ENCODE measurements around the gene RABEP1. TPM values are rescaled to one million over a fixed set of nuclear protein-coding genes. Genes with fewer than 3 reads are reported as not detected.
A peak's percentile ranks its signal among the peaks of the same experiment; 100 is the strongest.
"Not testable (repeated sequence)": the region's sequence is repeated elsewhere in the genome, so short reads cannot be mapped to it uniquely, and the experiment has no call there.

RABEP1 gene
- total and polyA plus RNA-seq, 12 donors = 21.1 to 64.5 (median 46.5) TPM

DNA sequence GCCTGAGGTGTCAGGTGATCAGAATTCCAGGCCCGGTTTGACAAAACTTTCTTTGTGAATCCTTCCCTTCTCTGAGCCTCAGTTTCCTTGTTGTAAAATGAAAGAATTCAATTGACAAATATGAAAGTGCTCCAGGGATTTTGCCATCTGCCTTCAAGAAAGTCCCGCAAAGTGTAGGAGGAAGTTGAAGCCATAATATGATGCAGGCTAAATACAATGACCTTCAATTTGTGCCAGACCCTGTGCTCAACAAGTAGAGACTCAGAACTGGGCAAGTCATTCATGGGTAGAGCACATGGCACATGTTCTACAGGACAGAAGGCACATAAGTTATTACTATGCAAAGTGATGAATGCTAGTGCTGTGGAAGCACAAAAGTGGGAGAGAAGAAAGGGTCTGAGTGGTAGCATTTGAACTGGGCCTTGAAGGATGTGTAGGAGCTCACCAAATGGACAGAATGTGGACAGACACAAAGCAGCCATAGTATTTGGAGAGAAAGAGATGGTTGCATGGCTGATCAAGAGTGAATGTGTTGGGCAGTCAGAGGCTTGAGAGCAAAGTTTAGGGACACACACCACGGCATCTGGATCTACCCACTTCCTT is 45.0 kb upstream of the RABEP1 start:
- no peaks in the 10 kb centered on the region for H3K27me3 ChIP-seq
- no peak overlapping the region for H3K4me3 ChIP-seq
- H3K36me3 ChIP-seq (replicated peaks in 1 of 2) = no peaks in the 10 kb centered on the region
- no peak overlapping the region for H3K27ac ChIP-seq
- no peak for DNase-seq
- H3K9me3 ChIP-seq (replicated peaks in 1 of 3) = no peaks in the 10 kb centered on the region
- 73 to 84% (median 80%) methylated on average over 3 of the region's 3 CpGs for WGBS, 4 donors
- TF ChIP-seq POLR2A (IDR thresholded peaks at IDR 0.05) (no peak), CTCF (IDR thresholded peaks at IDR 0.05) (no peak)
- no peaks in the 10 kb centered on the region for H3K4me1 ChIP-seq (replicated peaks in 1 of 2)
- intact Hi-C loops (cut with DNase I) = loop anchor here in 1 of 2 donors (5.0 kb wide), 1 partner anchor 40 kb away; no protein-coding TSS in a partner anchor

DNA sequence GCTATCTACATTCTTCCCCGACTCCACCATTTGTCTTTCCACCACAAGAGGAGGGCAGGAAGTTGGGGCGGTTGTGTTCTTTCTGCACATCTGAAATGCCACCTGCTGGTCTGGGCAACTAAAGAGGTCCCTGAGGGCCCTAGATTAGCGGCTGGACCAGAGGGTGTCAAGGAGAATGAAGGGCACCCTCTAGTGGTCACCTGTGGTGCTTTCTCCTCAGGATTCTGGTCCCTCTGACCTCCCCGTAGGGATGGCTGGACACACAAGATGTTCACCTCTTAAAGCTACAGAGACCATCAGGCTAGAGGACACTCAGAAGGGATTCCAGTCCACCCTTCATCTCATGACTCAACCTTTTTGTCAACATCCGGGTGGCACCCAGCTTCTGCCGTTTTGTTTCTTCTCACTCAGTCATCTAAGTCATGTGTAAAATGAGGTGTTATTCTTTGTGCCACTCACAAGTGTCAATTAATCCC is 44.5 kb upstream of the RABEP1 start:
- intact Hi-C loops (cut with DNase I) = loop anchor here in 1 of 2 donors (5.0 kb wide), 1 partner anchor 40 kb away; no protein-coding TSS in a partner anchor
- no peak overlapping the region for H3K4me3 ChIP-seq
- no peak for TF ChIP-seq POLR2A (IDR thresholded peaks at IDR 0.05)
- TF ChIP-seq CTCF (IDR thresholded peaks at IDR 0.05) = peak; percentile 43 to 73 (median 66)
- no peak overlapping the region for H3K27ac ChIP-seq
- WGBS, 4 donors = 15 to 30% (median 20%) methylated on average over 6 of the region's 6 CpGs
- peak; percentile 43 to 83 (median 64) for DNase-seq
- H3K4me1 ChIP-seq (replicated peaks in 1 of 2) = no peaks in the 10 kb centered on the region
- no peaks in the 10 kb centered on the region for H3K36me3 ChIP-seq (replicated peaks in 1 of 2)
- H3K27me3 ChIP-seq = no peaks in the 10 kb centered on the region
- no peaks in the 10 kb centered on the region for H3K9me3 ChIP-seq (replicated peaks in 1 of 3)

DNA sequence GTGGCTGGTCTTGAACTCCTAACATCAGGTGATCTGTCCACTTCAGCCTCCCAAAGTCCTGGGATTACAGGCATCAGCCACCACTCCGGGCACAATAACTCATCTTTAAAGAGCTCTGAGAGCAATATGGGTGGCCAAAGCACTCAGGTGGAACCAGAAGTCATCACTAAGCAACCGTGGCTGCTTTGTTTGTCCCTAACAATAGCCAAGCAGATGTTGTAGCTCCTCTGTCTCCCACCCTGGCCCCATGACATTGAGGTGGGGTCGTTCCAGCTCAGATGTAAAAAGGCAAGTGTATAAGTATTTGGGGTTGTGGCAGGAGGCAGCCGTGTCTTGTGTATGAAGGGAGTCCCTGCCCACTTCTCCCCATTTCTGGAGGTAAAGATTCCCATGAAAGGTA is 43.8 kb upstream of the RABEP1 start:
- Histone ChIP-seq H3K9me3 (replicated peaks in 1 of 3) (no peaks in the 10 kb centered on the region), H3K4me3 (no peak overlapping the region), H3K27ac (no peak overlapping the region), H3K4me1 (replicated peaks in 1 of 2) (peaks cover 6 to 7% of the 10 kb centered on the region in 2 donors), H3K36me3 (replicated peaks in 1 of 2) (no peaks in the 10 kb centered on the region), H3K27me3 (no peaks in the 10 kb centered on the region)
- intact Hi-C loops (cut with DNase I) = loop anchor here in 1 of 2 donors (5.0 kb wide), 1 partner anchor 41 kb away; no protein-coding TSS in a partner anchor
- no peak for DNase-seq
- WGBS, 4 donors = 58 to 71% (median 66%) methylated on average over 4 of the region's 4 CpGs
- TF ChIP-seq POLR2A (IDR thresholded peaks at IDR 0.05) (no peak), CTCF (IDR thresholded peaks at IDR 0.05) (no peak)

GRCh38 chr17:5239769-5240168 is 42.3 kb upstream of the RABEP1 start:
- not testable (repeated sequence) for H3K27me3 ChIP-seq; DNase-seq; H3K4me1 ChIP-seq (replicated peaks in 1 of 2); H3K4me3 ChIP-seq; H3K36me3 ChIP-seq (replicated peaks in 1 of 2); H3K9me3 ChIP-seq (replicated peaks in 1 of 3); H3K27ac ChIP-seq
- intact Hi-C loops (cut with DNase I) = loop anchor here in 1 of 2 donors (5.0 kb wide), 1 partner anchor 42 kb away; no protein-coding TSS in a partner anchor
- WGBS, 4 donors = 80 to 85% (median 82%) methylated on average over 6 to 7 of the region's 7 CpGs

Measured in adrenal gland (tissue), 12 donors.